Neural cell (in vitro differentiated cells): ENCODE data around the gene MACROD1. TPM values are rescaled to one million over a fixed set of nuclear protein-coding genes. Genes with fewer than 3 reads are reported as not detected.

ENCODE experiments used
- H2AFZ ChIP-seq: fragments of 200-600, 300-800 bp; sonication (generic), shearing (Covaris generic); 2 replicates; pipeline ENCODE4 v1.6.0; 2014; ENCODE audit warnings: low read depth, mild to moderate bottlenecking, antibody characterized with exemption, low read length, moderate library complexity
- H3F3A ChIP-seq: fragments of 200-600 bp; shearing (Covaris generic); 2 replicates; pipeline ENCODE4 v1.6.1; 2016; ENCODE audit warnings: mild to moderate bottlenecking, moderate library complexity, mixed read lengths, antibody characterized with exemption, low read length; ENCODE audit not compliant: insufficient read depth, poor library complexity, severe bottlenecking
- H3K27ac ChIP-seq: fragments of 200-600, 300-800 bp; sonication (generic), shearing (Covaris generic); 2 replicates; pipeline ENCODE4 v1.5.1; 2014; ENCODE audit warnings: mild to moderate bottlenecking, low read length, moderate library complexity
- H3K27me3 ChIP-seq: fragments of 300-800, 200-600 bp; sonication (generic), shearing (Covaris generic); 2 replicates; pipeline ENCODE4 v1.6.0; 2014; ENCODE audit warnings: mild to moderate bottlenecking, low read depth, low read length, moderate library complexity; ENCODE audit not compliant: insufficient read depth
- H3K36me3 ChIP-seq: fragments of 300-800, 200-600 bp; sonication (generic), shearing (Covaris generic); 2 replicates; pipeline ENCODE4 v1.5.1; 2014; ENCODE audit warnings: mild to moderate bottlenecking, antibody characterized with exemption, low read length, moderate library complexity; ENCODE audit not compliant: insufficient read depth
- H3K4me2 ChIP-seq: fragments of 300-800, 200-600 bp; sonication (generic), shearing (Covaris generic); 2 replicates; pipeline ENCODE4 v1.6.0; 2014; ENCODE audit warnings: mild to moderate bottlenecking, low read length
- H3K4me3 ChIP-seq: fragments of 300-800, 200-600 bp; sonication (generic), shearing (Covaris generic); 2 replicates; pipeline ENCODE4 v1.5.1; 2014; ENCODE audit warnings: mild to moderate bottlenecking, low read length, moderate library complexity
- H3K79me2 ChIP-seq: fragments of 200-600 bp; shearing (Covaris generic); replicated peaks from 2 replicates; pipeline ENCODE4 v1.6.0; 2014; ENCODE audit warnings: mild to moderate bottlenecking, low read length, moderate library complexity; ENCODE audit not compliant: insufficient read depth
- H3K9ac ChIP-seq: fragments of 300-800, 200-600 bp; sonication (generic), shearing (Covaris generic); 2 replicates; pipeline ENCODE4 v1.6.1; 2016; ENCODE audit warnings: mild to moderate bottlenecking, low read length, mixed read lengths
- H3K9me2 ChIP-seq: fragments of 200-600 bp; shearing (Covaris generic); 2 replicates; pipeline ENCODE4 v1.6.1; 2016; ENCODE audit warnings: mild to moderate bottlenecking, low read length, mixed read lengths; ENCODE audit not compliant: insufficient read depth
- H3K9me3 ChIP-seq: fragments of 200-600, 300-800 bp; sonication (generic), shearing (Covaris generic); 2 replicates; pipeline ENCODE4 v1.6.1; 2016; ENCODE audit warnings: mild to moderate bottlenecking, mixed run types, low read length, moderate library complexity, mixed read lengths
- H4K20me1 ChIP-seq: fragments of 200-600 bp; shearing (Covaris generic); 2 replicates; pipeline ENCODE4 v1.6.1; 2016; ENCODE audit warnings: mild to moderate bottlenecking, mixed run types; ENCODE audit not compliant: insufficient read depth
- EP300 ChIP-seq: fragments of 450-650 bp; conservative IDR thresholded peaks from 2 replicates; pipeline ENCODE4 v1.6.1; 2014; ENCODE audit warnings: antibody characterized with exemption, mild to moderate bottlenecking, moderate library complexity; ENCODE audit not compliant: poor library complexity, severe bottlenecking
- EZH2 ChIP-seq: fragments of 200-600, 300-800 bp; shearing (Covaris generic), sonication (generic); IDR thresholded peaks from 2 replicates; pipeline ENCODE4 v1.6.1; 2014; ENCODE audit warnings: antibody characterized with exemption, low read length, borderline replicate concordance, mild to moderate bottlenecking; ENCODE audit not compliant: insufficient read depth, poor library complexity, severe bottlenecking
- MXI1 ChIP-seq: fragments of 450-650 bp; conservative IDR thresholded peaks from 2 replicates; pipeline ENCODE4 v1.6.1; 2014; ENCODE audit warnings: antibody characterized with exemption, mild to moderate bottlenecking; ENCODE audit not compliant: poor library complexity, severe bottlenecking
- POLR2AphosphoS5 ChIP-seq: IDR thresholded peaks from 2 replicates; pipeline ENCODE4 v1.6.1; 2012
- RAD21 ChIP-seq: fragments of 450-650 bp; conservative IDR thresholded peaks from 2 replicates; pipeline ENCODE4 v1.6.1; 2014; ENCODE audit warnings: antibody characterized with exemption, mild to moderate bottlenecking, moderate library complexity
- SMC3 ChIP-seq: fragments of 450-650 bp; conservative IDR thresholded peaks from 2 replicates; pipeline ENCODE4 v1.6.1; 2014; ENCODE audit warnings: antibody characterized with exemption, mild to moderate bottlenecking, moderate library complexity; ENCODE audit not compliant: poor library complexity
- TAF1 ChIP-seq: IDR thresholded peaks from 2 replicates; pipeline ENCODE4 v1.6.1; 2012; ENCODE audit warnings: low read depth
- polyA plus RNA-seq: library from polyadenylated mRNA; depleted of rRNA; stranded (reverse); fragments of >200 nt; gene quantifications from 2 replicates; pipeline ENCODE4 v1.2.3, GENCODE V29; 2014
- TF ChIP-seq, protein P1 (sequence below): IDR thresholded peaks from 2 replicates; pipeline ENCODE4 v1.6.1; 2012; ENCODE audit warnings: borderline replicate concordance
- TF ChIP-seq, protein P2 (sequence below): fragments of 450-650 bp; IDR thresholded peaks from 2 replicates; pipeline ENCODE4 v1.5.1; 2014; ENCODE audit warnings: antibody characterized with exemption, mild to moderate bottlenecking, moderate library complexity; ENCODE audit not compliant: poor library complexity, severe bottlenecking

Gene MACROD1
- polyA plus RNA-seq, 1 donor from 2014 or later: 30.8 TPM

DNA sequence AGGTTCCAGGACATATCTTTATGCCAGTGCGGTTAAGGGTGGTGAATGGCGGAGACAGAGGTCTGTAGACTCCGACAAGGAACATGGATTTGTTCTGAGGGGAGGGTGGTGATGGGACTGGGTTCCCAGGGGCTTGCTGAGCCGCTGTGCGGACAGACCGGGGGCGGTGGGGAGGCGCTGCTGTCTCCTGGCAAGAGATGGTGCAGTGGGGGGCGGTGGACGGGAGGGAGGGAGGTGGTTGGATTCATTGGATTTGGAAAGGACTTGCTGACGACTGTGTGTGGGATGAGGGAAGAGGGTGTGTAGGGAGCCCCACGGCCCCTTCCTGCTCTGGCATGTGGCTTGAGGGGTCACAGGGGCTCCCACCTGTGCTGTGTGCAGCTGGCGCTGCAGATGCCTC, 87.0 kb downstream of the MACROD1 start (continued):
- TF ChIP-seq EZH2: no peak
- no peak for TF ChIP-seq RAD21

DNA sequence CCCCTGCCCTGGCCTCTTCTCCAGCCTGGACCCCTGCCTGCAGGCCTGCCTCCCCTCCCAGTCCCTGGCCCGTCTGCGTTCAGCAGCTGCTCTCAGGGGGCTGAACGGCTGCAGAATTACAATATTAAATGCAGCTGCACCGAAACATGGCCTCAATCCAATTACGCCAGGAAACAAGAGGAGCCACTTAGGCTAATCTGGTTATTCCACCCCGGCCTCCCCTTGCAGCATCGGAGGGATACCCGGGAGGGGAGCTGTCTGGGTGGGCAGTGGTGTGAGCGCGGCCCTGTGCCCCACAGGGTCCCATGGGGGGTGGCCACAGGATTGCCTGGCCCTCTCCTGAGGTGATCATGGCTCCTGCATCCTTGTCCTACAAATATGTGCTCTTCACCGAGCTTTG, 87.6 kb downstream of the MACROD1 start:
- Histone ChIP-seq H3K36me3 (no peaks in the 10 kb centered on the region), H4K20me1 (no peaks in the 10 kb centered on the region), H3K4me2 (no peak overlapping the region), H2AFZ (no peak overlapping the region), H3K9me3 (no peaks in the 10 kb centered on the region), H3K4me3 (no peak overlapping the region), H3K27me3 (no peaks in the 10 kb centered on the region), H3K79me2 (no peaks in the 10 kb centered on the region), H3F3A (no peaks in the 10 kb centered on the region), H3K9me2 (no peaks in the 10 kb centered on the region), H3K9ac (peak overlapping the region; percentile 26), H3K27ac (no peak overlapping the region)
- TF ChIP-seq MXI1: no peak
- no peak for TF ChIP-seq EZH2
- TF ChIP-seq, protein P1, sequence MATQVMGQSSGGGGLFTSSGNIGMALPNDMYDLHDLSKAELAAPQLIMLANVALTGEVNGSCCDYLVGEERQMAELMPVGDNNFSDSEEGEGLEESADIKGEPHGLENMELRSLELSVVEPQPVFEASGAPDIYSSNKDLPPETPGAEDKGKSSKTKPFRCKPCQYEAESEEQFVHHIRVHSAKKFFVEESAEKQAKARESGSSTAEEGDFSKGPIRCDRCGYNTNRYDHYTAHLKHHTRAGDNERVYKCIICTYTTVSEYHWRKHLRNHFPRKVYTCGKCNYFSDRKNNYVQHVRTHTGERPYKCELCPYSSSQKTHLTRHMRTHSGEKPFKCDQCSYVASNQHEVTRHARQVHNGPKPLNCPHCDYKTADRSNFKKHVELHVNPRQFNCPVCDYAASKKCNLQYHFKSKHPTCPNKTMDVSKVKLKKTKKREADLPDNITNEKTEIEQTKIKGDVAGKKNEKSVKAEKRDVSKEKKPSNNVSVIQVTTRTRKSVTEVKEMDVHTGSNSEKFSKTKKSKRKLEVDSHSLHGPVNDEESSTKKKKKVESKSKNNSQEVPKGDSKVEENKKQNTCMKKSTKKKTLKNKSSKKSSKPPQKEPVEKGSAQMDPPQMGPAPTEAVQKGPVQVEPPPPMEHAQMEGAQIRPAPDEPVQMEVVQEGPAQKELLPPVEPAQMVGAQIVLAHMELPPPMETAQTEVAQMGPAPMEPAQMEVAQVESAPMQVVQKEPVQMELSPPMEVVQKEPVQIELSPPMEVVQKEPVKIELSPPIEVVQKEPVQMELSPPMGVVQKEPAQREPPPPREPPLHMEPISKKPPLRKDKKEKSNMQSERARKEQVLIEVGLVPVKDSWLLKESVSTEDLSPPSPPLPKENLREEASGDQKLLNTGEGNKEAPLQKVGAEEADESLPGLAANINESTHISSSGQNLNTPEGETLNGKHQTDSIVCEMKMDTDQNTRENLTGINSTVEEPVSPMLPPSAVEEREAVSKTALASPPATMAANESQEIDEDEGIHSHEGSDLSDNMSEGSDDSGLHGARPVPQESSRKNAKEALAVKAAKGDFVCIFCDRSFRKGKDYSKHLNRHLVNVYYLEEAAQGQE: no peak
- TF ChIP-seq, protein P2, sequence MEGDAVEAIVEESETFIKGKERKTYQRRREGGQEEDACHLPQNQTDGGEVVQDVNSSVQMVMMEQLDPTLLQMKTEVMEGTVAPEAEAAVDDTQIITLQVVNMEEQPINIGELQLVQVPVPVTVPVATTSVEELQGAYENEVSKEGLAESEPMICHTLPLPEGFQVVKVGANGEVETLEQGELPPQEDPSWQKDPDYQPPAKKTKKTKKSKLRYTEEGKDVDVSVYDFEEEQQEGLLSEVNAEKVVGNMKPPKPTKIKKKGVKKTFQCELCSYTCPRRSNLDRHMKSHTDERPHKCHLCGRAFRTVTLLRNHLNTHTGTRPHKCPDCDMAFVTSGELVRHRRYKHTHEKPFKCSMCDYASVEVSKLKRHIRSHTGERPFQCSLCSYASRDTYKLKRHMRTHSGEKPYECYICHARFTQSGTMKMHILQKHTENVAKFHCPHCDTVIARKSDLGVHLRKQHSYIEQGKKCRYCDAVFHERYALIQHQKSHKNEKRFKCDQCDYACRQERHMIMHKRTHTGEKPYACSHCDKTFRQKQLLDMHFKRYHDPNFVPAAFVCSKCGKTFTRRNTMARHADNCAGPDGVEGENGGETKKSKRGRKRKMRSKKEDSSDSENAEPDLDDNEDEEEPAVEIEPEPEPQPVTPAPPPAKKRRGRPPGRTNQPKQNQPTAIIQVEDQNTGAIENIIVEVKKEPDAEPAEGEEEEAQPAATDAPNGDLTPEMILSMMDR: no peak
- TF ChIP-seq RAD21: no peak
- no peak for TF ChIP-seq TAF1
- TF ChIP-seq POLR2AphosphoS5: no peak
- no peak for TF ChIP-seq SMC3
- no peak for TF ChIP-seq EP300

DNA sequence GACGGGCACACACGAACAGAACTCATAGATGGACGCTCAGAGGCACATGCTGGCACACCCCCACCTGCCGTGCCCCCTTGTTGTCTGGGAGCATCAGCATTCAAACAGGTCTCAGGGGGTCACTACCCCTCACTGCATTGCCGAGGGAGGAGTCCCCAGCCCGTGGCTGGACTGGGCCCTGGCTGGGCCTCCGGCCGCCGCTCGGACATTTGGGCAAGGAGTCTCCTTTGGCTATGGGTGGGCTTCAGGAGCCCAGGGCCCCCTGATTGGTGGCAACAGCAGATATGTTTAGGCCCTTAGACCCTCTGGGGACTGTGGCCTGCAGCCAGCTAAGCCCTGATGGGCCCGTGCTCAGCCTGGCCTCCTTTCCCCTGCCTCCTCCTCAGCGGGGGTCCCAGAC, 88.3 kb downstream of the MACROD1 start:
- Histone ChIP-seq H2AFZ (no peak overlapping the region), H3K9ac (peak overlapping the region; percentile 26), H4K20me1 (no peaks in the 10 kb centered on the region), H3K4me2 (no peak overlapping the region), H3K9me3 (no peaks in the 10 kb centered on the region), H3K79me2 (no peaks in the 10 kb centered on the region), H3K27me3 (no peaks in the 10 kb centered on the region), H3K9me2 (no peaks in the 10 kb centered on the region), H3K36me3 (no peaks in the 10 kb centered on the region), H3K27ac (no peak overlapping the region), H3F3A (no peaks in the 10 kb centered on the region), H3K4me3 (no peak overlapping the region)
- TF ChIP-seq, protein P1: no peak
- TF ChIP-seq, protein P2: no peak
- no peak for TF ChIP-seq POLR2AphosphoS5
- no peak for TF ChIP-seq EZH2
- TF ChIP-seq MXI1: no peak
- TF ChIP-seq RAD21: no peak
- no peak for TF ChIP-seq TAF1
- no peak for TF ChIP-seq SMC3
- no peak for TF ChIP-seq EP300
